Fibroblast of lung (primary cell): Measurements from ENCODE around the gene RHOT2. TPM values are rescaled to one million over a fixed set of nuclear protein-coding genes. Genes with fewer than 3 reads are reported as not detected.

Experiments used
- DNase-seq, 2 donors: peaks; one replicate each; pipeline versions ENCODE4 v3.0.0 to v3.0.0-alpha.2; 2010; ENCODE audit warnings: low read depth in 2 of 2
- H2AFZ ChIP-seq: 2 replicates; pipeline ENCODE4 v1.5.1; 2012; ENCODE audit warnings: low read length, control low read depth, inconsistent platforms
- H3K27ac ChIP-seq: 2 replicates; pipeline ENCODE4 v1.5.1; 2011; ENCODE audit warnings: low read length, control low read depth; ENCODE audit not compliant: insufficient read depth
- H3K27me3 ChIP-seq: 2 replicates; pipeline ENCODE4 v1.5.1; 2011; ENCODE audit warnings: mild to moderate bottlenecking, low read length; ENCODE audit not compliant: control insufficient read depth, insufficient read depth
- H3K36me3 ChIP-seq: 2 replicates; pipeline ENCODE4 v1.5.1; 2011; ENCODE audit warnings: low read length; ENCODE audit not compliant: control insufficient read depth, insufficient read depth
- H3K4me1 ChIP-seq: 2 replicates; pipeline ENCODE4 v1.5.1; 2011; ENCODE audit warnings: low read length; ENCODE audit not compliant: control insufficient read depth, insufficient read depth; ENCODE audit errors: extremely low read depth
- H3K4me2 ChIP-seq: 2 replicates; pipeline ENCODE4 v1.5.1; 2011; ENCODE audit warnings: low read length, control low read depth; ENCODE audit not compliant: insufficient read depth; ENCODE audit errors: extremely low read depth
- H3K4me3 ChIP-seq, 4 experiments: fragments of 200-600 bp in 1 of 4; sonication (generic) in 1 of 4; replicated peaks in 1 of 4; 2 replicates each; pipeline ENCODE4 v1.5.1; 2011 to 2016; ENCODE audit warnings: low read length in 4 of 4, low read depth in 3 of 4, mild to moderate bottlenecking in 3 of 4, control low read depth in 2 of 4, inconsistent platforms in 1 of 4, mixed read lengths in 1 of 4; ENCODE audit not compliant: insufficient read depth in 1 of 4; ENCODE audit errors: control extremely low read depth in 1 of 4
- H3K79me2 ChIP-seq: 2 replicates; pipeline ENCODE4 v1.5.1; 2012; ENCODE audit warnings: mild to moderate bottlenecking, low read length, inconsistent platforms; ENCODE audit not compliant: control insufficient read depth, insufficient read depth
- H3K9ac ChIP-seq: 2 replicates; pipeline ENCODE4 v1.5.1; 2011; ENCODE audit warnings: mild to moderate bottlenecking, low read length, control low read depth; ENCODE audit not compliant: insufficient read depth
- H3K9me3 ChIP-seq: 2 replicates; pipeline ENCODE4 v1.5.1; 2012; ENCODE audit warnings: low read depth, low read length; ENCODE audit not compliant: control insufficient read depth, insufficient read depth
- H4K20me1 ChIP-seq: 2 replicates; pipeline ENCODE4 v1.5.1; 2011; ENCODE audit warnings: low read length; ENCODE audit not compliant: control insufficient read depth, insufficient read depth; ENCODE audit errors: extremely low read depth
- CTCF ChIP-seq, 2 donors: IDR thresholded peaks in 1 of 2; conservative IDR thresholded peaks in 1 of 2; 1 replicate in 1 of 2; 2 replicates in 1 of 2; pipeline ENCODE4 v1.5.1; 2011 to 2012; ENCODE audit warnings: low read length in 2 of 2, control low read depth in 1 of 2, inconsistent platforms in 1 of 2, low read depth in 1 of 2, mild to moderate bottlenecking in 1 of 2
- EZH2 ChIP-seq: IDR thresholded peaks from 2 replicates; pipeline ENCODE4 v1.5.1; 2012; ENCODE audit warnings: low read length, control low read depth, mild to moderate bottlenecking; ENCODE audit errors: missing control alignments
- polyA minus RNA-seq: library from RNA; depleted of rRNA, polyadenylated mRNA; stranded (reverse); fragments of >200 nt; gene quantifications from 2 replicates; pipeline ENCODE4 v1.2.3, GENCODE V29; 2011; ENCODE audit warnings: low replicate concordance
- polyA plus RNA-seq, 2 donors: library from polyadenylated mRNA; depleted of rRNA in 1 of 2; stranded (reverse) in 1 of 2; unstranded in 1 of 2; fragments of >200 nt; gene quantifications; 2 replicates each; pipeline ENCODE4 v1.2.1, GENCODE V29; 2011 to 2012; ENCODE audit warnings: missing spikeins in 1 of 2
- total RNA-seq: library from RNA; depleted of rRNA; stranded (reverse); fragments of >200 nt; gene quantifications from 2 replicates; pipeline ENCODE4 v1.2.1, GENCODE V29; 2014

RHOT2 gene
- total RNA-seq (27.7 and 29.6 TPM in 2 replicates), polyA plus RNA-seq (35.4 and 39.7 TPM in 2 replicates), polyA minus RNA-seq (36.3 and 40.9 TPM in 2 replicates)
- 49.7 and 60.2 TPM in 2 replicates for polyA plus RNA-seq (2012)

GRCh38 chr16:667780-668518 lies at the start of gene RHOT2:
Gene RHOT2 (plus strand): TSS chr16:668132. CDS start chr16:668200, 68 bp downstream.
- H3K27ac ChIP-seq: peak within 1 kb of the TSS; percentile 73
- peak within 1 kb of the TSS; percentile 94 for H3K4me2 ChIP-seq
- peak within 1 kb of the TSS; percentile 89 for H2AFZ ChIP-seq
- H3K4me3 ChIP-seq: peak within 1 kb of the TSS; percentile 66 to 90 (median 88)
- H4K20me1 ChIP-seq: no peaks in the 10 kb centered on the region
- peaks cover 38% of the 10 kb centered on the region for H3K36me3 ChIP-seq
- peak; percentile 38 to 56 for TF ChIP-seq CTCF (conservative IDR thresholded peaks at IDR 0.05 in 1 of 2, IDR thresholded peaks at IDR 0.05 in 1 of 2; ENCODE audit: low read depth in 1 of 2, low read length in 2 of 2)
- no peak for TF ChIP-seq EZH2
- peaks cover 23% of the 10 kb centered on the region for H3K79me2 ChIP-seq
- H3K4me1 ChIP-seq: peaks cover 7% of the 10 kb centered on the region
- no peaks in the 10 kb centered on the region for H3K27me3 ChIP-seq
- H3K9ac ChIP-seq: peak within 1 kb of the TSS; percentile 89
- no peaks in the 10 kb centered on the region for H3K9me3 ChIP-seq
- peak; percentile 84 to 88 for DNase-seq

- H3K79me2 ChIP-seq: no peaks in the 10 kb centered on the region
- H3K36me3 ChIP-seq: no peaks in the 10 kb centered on the region
- no peak overlapping the region for H3K27ac ChIP-seq
- no peak overlapping the region for H2AFZ ChIP-seq
- TF ChIP-seq CTCF (conservative IDR thresholded peaks at IDR 0.05 in 1 of 2, IDR thresholded peaks at IDR 0.05 in 1 of 2; ENCODE audit: low read depth in 1 of 2, low read length in 2 of 2) (no peak), EZH2 (no peak)
- H3K27me3 ChIP-seq: no peaks in the 10 kb centered on the region
- H3K4me2 ChIP-seq: no peak overlapping the region
- peaks cover 6% of the 10 kb centered on the region for H3K4me1 ChIP-seq
- H3K4me3 ChIP-seq: no peak overlapping the region
- no peaks in the 10 kb centered on the region for H3K9me3 ChIP-seq
- no peak for DNase-seq
- no peak overlapping the region for H3K9ac ChIP-seq
- H4K20me1 ChIP-seq: no peaks in the 10 kb centered on the region
These were observed 48.3 kb upstream of the RHOT2 start for GRCh38 chr16:619476-620100.

GRCh38 chr16:620700-621525 lies 47.0 kb upstream of the RHOT2 start:
- DNase-seq: no peak
- H3K9me3 ChIP-seq: no peaks in the 10 kb centered on the region
- H3K27me3 ChIP-seq: no peaks in the 10 kb centered on the region
- H3K4me1 ChIP-seq: peaks cover 6% of the 10 kb centered on the region
- H3K27ac ChIP-seq: no peak overlapping the region
- H3K36me3 ChIP-seq: no peaks in the 10 kb centered on the region
- H3K9ac ChIP-seq: no peak overlapping the region
- H3K4me2 ChIP-seq: no peak overlapping the region
- H4K20me1 ChIP-seq: no peaks in the 10 kb centered on the region
- no peak overlapping the region for H3K4me3 ChIP-seq
- no peak overlapping the region for H2AFZ ChIP-seq
- H3K79me2 ChIP-seq: no peaks in the 10 kb centered on the region
- TF ChIP-seq EZH2 (no peak), CTCF (conservative IDR thresholded peaks at IDR 0.05 in 1 of 2, IDR thresholded peaks at IDR 0.05 in 1 of 2; ENCODE audit: low read depth in 1 of 2, low read length in 2 of 2) (no peak)
